ENCODE measurements around the gene DYTN. TPM values are rescaled to one million over a fixed set of nuclear protein-coding genes. Genes with fewer than 3 reads are reported as not detected.

DYTN gene
- total RNA-seq, 4 donors from 2014 or later = not detected

GRCh38 chr2:206688990-206689389, 29.2 kb downstream of the DYTN start:
- WGBS, 2 donors = 44 to 48% methylated on average over 1 of the region's 1 CpG
- no peaks in the 10 kb centered on the region for H3K9me3 ChIP-seq
- H3K4me3 ChIP-seq = no peak overlapping the region
- peaks cover 0 to 6% (median 0%) of the 10 kb centered on the region in 4 donors for H3K27me3 ChIP-seq
- TF ChIP-seq CTCF (IDR thresholded peaks at IDR 0.05) (no peak), POLR2A (IDR thresholded peaks at IDR 0.05) (no peak)
- no peaks in the 10 kb centered on the region for H3K36me3 ChIP-seq
- intact Hi-C loops (cut with DNase I) = no loop called here
- H3K4me1 ChIP-seq = no peaks in the 10 kb centered on the region
- no peak overlapping the region for H3K27ac ChIP-seq
- no peak for DNase-seq

- H3K9me3 ChIP-seq = no peaks in the 10 kb centered on the region
- H3K4me1 ChIP-seq = no peaks in the 10 kb centered on the region
- H3K36me3 ChIP-seq = no peaks in the 10 kb centered on the region
- intact Hi-C loops (cut with DNase I) = no loop called here
- H3K27ac ChIP-seq = no peak overlapping the region
- WGBS, 2 donors = 63 to 66% methylated on average over 2 of the region's 2 CpGs
- DNase-seq = no peak
- H3K4me3 ChIP-seq = no peak overlapping the region
- TF ChIP-seq POLR2A (IDR thresholded peaks at IDR 0.05) = no peak
- TF ChIP-seq CTCF (IDR thresholded peaks at IDR 0.05) = no peak
- H3K27me3 ChIP-seq = peaks cover 0 to 6% (median 0%) of the 10 kb centered on the region in 4 donors
Measured at GRCh38 chr2:206688453-206688852, 29.7 kb downstream of the DYTN start.

- H3K9me3 ChIP-seq = no peaks in the 10 kb centered on the region
- H3K4me3 ChIP-seq = no peak overlapping the region
- H3K27ac ChIP-seq = no peak overlapping the region
- peaks cover 0 to 6% (median 0%) of the 10 kb centered on the region in 4 donors for H3K27me3 ChIP-seq
- no peaks in the 10 kb centered on the region for H3K4me1 ChIP-seq
- H3K36me3 ChIP-seq = no peaks in the 10 kb centered on the region
- intact Hi-C loops (cut with DNase I) = no loop called here
- 84 to 87% methylated on average over 4 of the region's 4 CpGs for WGBS, 2 donors
- TF ChIP-seq POLR2A (IDR thresholded peaks at IDR 0.05) (no peak), CTCF (IDR thresholded peaks at IDR 0.05) (no peak)
- DNase-seq = no peak
Measured at GRCh38 chr2:206683546-206683945, 34.6 kb downstream of the DYTN start.

- Histone ChIP-seq H3K27ac (no peak overlapping the region), H3K9me3 (no peaks in the 10 kb centered on the region), H3K4me1 (no peaks in the 10 kb centered on the region), H3K27me3 (no peaks in the 10 kb centered on the region), H3K36me3 (no peaks in the 10 kb centered on the region), H3K4me3 (no peak overlapping the region)
- TF ChIP-seq CTCF (IDR thresholded peaks at IDR 0.05) (no peak), POLR2A (IDR thresholded peaks at IDR 0.05) (no peak)
- intact Hi-C loops (cut with DNase I) = no loop called here
- DNase-seq = no peak
- 53 to 57% methylated on average over 7 of the region's 7 CpGs for WGBS, 2 donors
Measured at GRCh38 chr2:206670531-206671319, 47.5 kb downstream of the DYTN start.

GRCh38 chr2:206665251-206665650, 52.9 kb downstream of the DYTN start:
- intact Hi-C loops (cut with DNase I) = no loop called here
- no peak for TF ChIP-seq POLR2A (IDR thresholded peaks at IDR 0.05)
- no peak for TF ChIP-seq CTCF (IDR thresholded peaks at IDR 0.05)
- H3K9me3 ChIP-seq = no peaks in the 10 kb centered on the region
- no peaks in the 10 kb centered on the region for H3K4me1 ChIP-seq
- H3K4me3 ChIP-seq = no peak overlapping the region
- H3K27ac ChIP-seq = no peak overlapping the region
- WGBS, 2 donors = 73 to 75% methylated on average over 3 of the region's 3 CpGs
- no peak for DNase-seq
- H3K36me3 ChIP-seq = no peaks in the 10 kb centered on the region
- H3K27me3 ChIP-seq = no peaks in the 10 kb centered on the region

All from esophagus squamous epithelium (tissue), 5 donors.